ENCODE data around the gene KRTCAP3.

Gene KRTCAP3, protein sequence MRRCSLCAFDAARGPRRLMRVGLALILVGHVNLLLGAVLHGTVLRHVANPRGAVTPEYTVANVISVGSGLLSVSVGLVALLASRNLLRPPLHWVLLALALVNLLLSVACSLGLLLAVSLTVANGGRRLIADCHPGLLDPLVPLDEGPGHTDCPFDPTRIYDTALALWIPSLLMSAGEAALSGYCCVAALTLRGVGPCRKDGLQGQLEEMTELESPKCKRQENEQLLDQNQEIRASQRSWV

DNA sequence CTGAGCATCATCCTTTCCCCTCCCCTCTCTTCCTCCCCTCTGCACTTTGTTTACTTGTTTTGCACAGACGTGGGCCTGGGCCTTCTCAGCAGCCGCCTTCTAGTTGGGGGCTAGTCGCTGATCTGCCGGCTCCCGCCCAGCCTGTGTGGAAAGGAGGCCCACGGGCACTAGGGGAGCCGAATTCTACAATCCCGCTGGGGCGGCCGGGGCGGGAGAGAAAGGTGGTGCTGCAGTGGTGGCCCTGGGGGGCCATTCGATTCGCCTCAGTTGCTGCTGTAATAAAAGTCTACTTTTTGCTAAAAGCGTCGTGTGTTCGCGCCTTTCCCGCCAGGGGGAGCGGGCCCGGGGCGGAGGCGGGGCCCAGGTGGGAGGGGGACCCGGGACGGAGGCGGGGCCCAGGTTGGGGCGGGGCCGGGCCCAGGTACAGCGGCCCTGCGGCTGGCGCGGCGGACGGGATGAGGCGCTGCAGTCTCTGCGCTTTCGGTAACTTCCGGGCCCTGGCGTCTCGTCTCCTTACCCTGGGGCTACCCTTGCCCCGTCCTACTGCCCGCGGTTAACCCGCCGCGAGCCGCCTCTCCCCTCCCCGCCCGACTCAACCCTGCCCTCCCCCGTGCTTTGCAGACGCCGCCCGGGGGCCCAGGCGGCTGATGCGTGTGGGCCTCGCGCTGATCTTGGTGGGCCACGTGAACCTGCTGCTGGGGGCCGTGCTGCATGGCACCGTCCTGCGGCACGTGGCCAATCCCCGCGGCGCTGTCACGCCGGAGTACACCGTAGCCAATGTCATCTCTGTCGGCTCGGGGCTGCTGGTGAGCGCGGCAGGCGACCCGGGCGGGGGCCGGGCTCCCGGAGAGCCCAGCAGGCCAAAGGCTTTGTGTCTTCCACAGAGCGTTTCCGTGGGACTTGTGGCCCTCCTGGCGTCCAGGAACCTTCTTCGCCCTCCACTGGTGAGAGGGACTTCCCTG is at the start of gene KRTCAP3:
Gene KRTCAP3, plus strand, starts transcription at position 424 of the 962 bp plus-strand sequence. Its CDS starts 32 bp downstream, at position 456.
- no peak for TF ChIP-seq ZFX (IDR thresholded peaks at IDR 0.05; ENCODE audit: borderline replicate concordance)
- TF ChIP-seq, protein P1, sequence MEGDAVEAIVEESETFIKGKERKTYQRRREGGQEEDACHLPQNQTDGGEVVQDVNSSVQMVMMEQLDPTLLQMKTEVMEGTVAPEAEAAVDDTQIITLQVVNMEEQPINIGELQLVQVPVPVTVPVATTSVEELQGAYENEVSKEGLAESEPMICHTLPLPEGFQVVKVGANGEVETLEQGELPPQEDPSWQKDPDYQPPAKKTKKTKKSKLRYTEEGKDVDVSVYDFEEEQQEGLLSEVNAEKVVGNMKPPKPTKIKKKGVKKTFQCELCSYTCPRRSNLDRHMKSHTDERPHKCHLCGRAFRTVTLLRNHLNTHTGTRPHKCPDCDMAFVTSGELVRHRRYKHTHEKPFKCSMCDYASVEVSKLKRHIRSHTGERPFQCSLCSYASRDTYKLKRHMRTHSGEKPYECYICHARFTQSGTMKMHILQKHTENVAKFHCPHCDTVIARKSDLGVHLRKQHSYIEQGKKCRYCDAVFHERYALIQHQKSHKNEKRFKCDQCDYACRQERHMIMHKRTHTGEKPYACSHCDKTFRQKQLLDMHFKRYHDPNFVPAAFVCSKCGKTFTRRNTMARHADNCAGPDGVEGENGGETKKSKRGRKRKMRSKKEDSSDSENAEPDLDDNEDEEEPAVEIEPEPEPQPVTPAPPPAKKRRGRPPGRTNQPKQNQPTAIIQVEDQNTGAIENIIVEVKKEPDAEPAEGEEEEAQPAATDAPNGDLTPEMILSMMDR (IDR thresholded peaks at IDR 0.05) = peak; percentile 80
- H3K27ac ChIP-seq = peak within 1 kb of the TSS; percentile 83

DNA sequence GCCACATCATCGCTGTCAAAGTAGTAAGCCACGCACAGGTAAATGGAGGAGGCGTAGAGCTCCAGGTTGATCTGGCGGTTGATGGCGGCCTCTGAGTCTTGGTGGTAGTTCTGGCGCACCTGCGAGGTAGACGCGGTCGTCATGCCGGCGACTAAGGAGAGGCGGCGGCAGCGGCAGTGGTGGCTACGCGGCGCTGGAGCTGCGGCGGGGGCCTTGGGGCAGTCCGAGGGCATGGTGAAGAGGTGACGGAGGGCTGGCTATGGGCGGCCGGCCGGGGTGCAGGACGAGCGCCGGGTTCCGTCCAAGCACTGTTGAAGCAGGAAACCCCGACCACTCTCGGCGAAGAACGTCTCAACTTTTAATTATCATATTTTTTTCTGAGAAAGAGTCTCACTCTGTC is 49.0 kb upstream of the KRTCAP3 start:
- no peak overlapping the region for H3K27ac ChIP-seq
- TF ChIP-seq, protein P1 (IDR thresholded peaks at IDR 0.05) = no peak
- TF ChIP-seq ZFX (IDR thresholded peaks at IDR 0.05; ENCODE audit: borderline replicate concordance) = no peak

DNA sequence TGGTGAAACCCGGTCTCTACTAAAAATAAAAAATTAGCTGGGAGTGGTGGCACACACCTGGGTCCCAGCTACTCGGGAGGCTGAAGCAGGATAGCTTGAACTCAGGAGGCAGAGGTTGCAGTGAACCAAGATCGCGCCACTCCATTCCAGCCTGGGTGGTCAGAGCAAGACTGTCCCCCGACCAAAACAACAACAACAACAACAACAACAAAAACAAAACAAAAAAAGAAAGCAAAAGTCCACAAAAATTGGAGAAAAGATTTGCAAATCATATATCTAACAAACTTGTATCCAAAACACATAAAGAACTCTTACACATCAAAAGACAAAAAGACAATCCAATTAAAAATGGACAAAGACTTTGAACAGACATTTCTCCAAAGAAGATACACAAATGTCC is 43.2 kb upstream of the KRTCAP3 start:
- TF ChIP-seq, protein P1 (IDR thresholded peaks at IDR 0.05) = no peak
- no peak for TF ChIP-seq ZFX (IDR thresholded peaks at IDR 0.05; ENCODE audit: borderline replicate concordance)
- no peak overlapping the region for H3K27ac ChIP-seq

DNA sequence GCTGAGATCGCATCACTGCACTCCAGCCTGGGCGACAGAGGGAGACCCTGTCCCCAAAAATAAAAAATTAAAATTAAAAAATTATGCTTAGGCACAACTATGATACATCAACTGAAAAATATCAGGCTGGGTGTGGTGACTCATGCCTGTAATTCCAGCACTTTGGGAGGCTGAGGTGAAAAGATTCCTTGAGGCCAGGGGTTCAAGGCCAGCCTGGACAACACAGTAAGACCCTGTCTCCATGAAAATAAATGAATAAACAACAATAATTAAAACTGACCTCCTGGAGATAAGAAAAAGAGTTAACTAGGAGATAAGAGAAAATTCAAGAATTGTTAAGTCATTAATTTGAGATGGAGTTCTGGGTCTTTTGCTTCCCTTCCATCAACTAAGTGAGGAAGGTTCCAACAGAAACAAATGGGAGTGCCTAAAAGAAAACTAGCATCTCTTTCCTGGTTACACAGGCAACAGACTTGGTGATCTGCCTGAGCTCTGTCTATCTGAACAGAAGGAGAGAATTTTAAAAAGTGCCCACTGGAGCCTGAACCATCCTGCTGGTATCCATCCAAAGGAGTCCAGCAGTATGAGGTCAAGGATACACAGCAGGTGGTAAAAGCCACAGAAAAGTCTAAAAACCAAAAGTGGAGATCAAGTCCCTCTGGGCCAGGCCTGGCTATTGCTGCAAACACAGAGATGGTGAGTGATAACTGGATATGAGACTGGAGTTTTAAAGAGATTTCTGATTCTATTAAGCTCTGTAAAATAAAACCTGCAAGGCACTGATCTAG is 41.6 kb upstream of the KRTCAP3 start:
- TF ChIP-seq ZFX (IDR thresholded peaks at IDR 0.05; ENCODE audit: borderline replicate concordance) = no peak
- TF ChIP-seq, protein P1 (IDR thresholded peaks at IDR 0.05) = no peak
- H3K27ac ChIP-seq = no peak overlapping the region

DNA sequence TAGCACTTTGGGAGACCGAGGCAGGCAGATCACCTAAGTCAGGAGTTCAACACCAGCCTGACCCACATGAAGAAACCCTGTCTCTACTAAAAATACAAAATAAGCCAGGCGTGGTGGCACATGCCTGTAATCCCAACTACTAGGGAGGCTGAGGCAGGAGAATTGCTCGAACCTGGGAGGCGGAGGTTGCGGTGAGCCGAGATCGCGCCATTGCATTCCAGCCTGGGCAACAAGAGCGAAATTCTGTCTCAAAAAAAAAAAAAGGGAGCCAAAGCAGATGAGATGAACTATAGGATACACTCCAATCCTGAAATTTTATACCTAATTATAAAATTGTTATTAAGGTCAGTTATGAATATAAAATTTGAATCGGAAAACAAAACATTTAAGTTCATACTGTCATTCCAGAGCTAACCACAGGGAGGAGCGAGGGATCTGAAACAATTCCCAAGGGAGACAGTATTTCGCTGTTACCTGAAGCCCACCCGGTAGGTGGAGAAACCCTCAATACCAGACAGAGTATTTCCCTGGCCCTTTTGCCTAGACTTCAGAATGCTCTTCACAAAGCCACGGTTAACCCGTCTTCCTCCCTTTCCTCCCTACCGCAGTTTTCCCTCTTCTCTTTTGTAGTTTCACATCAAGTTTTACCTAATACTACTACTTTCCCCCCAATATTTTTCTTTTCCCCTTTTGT is 34.2 kb upstream of the KRTCAP3 start:
- peak overlapping the region; percentile 89 for H3K27ac ChIP-seq
- TF ChIP-seq ZFX (IDR thresholded peaks at IDR 0.05; ENCODE audit: borderline replicate concordance) = no peak
- TF ChIP-seq, protein P1 (IDR thresholded peaks at IDR 0.05) = peak; percentile 76

DNA sequence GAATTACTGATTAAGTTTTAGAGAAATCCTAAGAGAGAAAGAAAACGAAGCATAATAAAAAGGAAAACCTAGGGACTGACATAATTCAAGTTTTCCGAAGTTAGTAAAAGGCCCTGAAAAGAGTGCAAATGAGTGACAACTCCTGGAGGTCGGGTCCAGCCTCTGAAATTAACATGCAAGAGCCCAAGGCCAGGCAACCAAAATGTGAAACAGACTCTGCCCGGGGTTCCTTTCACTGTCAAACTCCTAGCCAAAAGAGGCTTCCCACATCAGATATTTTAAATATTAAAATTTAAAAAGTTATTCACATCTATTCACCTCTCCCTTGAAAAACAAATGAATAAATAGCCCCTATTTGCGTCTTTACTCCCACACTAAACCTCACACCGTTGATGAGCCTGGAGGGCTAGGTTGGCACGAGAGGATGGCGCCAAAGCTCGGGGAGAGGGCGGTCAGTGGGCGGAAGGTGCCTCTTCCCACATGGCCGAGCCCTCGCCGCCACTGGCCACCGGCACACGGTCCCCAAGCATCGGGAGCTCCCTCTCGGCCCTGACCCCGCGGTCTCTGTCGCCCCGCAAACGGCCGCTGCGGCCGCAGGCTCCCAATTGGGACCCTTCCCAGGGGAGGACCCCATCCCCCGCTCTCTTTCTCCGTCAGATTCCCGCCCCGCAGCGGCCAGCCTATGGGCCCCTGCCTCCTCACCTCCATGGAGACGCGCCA is 33.4 kb upstream of the KRTCAP3 start:
- TF ChIP-seq, protein P1 (IDR thresholded peaks at IDR 0.05) = no peak
- TF ChIP-seq ZFX (IDR thresholded peaks at IDR 0.05; ENCODE audit: borderline replicate concordance) = no peak

More for the DNA sequence above, 33.4 kb upstream of the KRTCAP3 start:
- H3K27ac ChIP-seq = peak overlapping the region; percentile 89
